OCI-LY7 (cell line): Measurements from ENCODE around the gene KRT72. TPM values are rescaled to one million over a fixed set of nuclear protein-coding genes. Genes with fewer than 3 reads are reported as not detected.

Source experiments
- BruUV-seq: library from RNA; stranded (reverse); fragments of 400-500 nt; replicated peaks from 2 replicates; lab custom pipeline; 2021; lab: Mats Ljungman, UMichigan
- CTCF ChIA-PET: fragments of 300-600 bp; sonication (Branson Sonifier 250); formaldehyde crosslinking; loops from one replicate; lab custom pipeline; 2022; ENCODE audit warnings: antibody characterized with exemption; ENCODE audit not compliant: unreplicated experiment; lab: Charles Lee
- POLR2A ChIA-PET: fragments of 300-600 bp; sonication (Branson Sonifier 250); formaldehyde crosslinking; loops from one replicate; lab custom pipeline; 2022; ENCODE audit warnings: antibody characterized with exemption; lab: Charles Lee
- DNase-seq: peaks from one replicate; pipeline ENCODE4 v3.0.0-alpha.2; 2015; ENCODE audit warnings: low spot score
- H2AFZ ChIP-seq: fragments of 200-600 bp; sonication (generic), shearing (Covaris generic); 2 replicates; pipeline ENCODE4 v1.6.1; 2014; ENCODE audit warnings: mild to moderate bottlenecking, antibody characterized with exemption, low read length, moderate library complexity
- H3K27ac ChIP-seq: fragments of 200-600 bp; sonication (generic); 2 replicates; pipeline ENCODE4 v1.5.1; 2014; ENCODE audit warnings: mixed run types, low read depth, mild to moderate bottlenecking, moderate library complexity, low read length, inconsistent platforms; ENCODE audit not compliant: poor library complexity, severe bottlenecking
- H3K36me3 ChIP-seq: fragments of 200-600 bp; sonication (generic); 2 replicates; pipeline ENCODE4 v1.6.1; 2014; ENCODE audit warnings: mild to moderate bottlenecking, antibody characterized with exemption, low read length, moderate library complexity, mixed read lengths; ENCODE audit not compliant: insufficient read depth
- H3K4me1 ChIP-seq: fragments of 200-600 bp; sonication (generic); 2 replicates; pipeline ENCODE4 v1.5.1; 2014; ENCODE audit warnings: mild to moderate bottlenecking, low read length; ENCODE audit not compliant: insufficient read depth, poor library complexity, severe bottlenecking
- H3K4me2 ChIP-seq: fragments of 200-600 bp; sonication (generic); 2 replicates; pipeline ENCODE4 v1.6.1; 2014; ENCODE audit warnings: mild to moderate bottlenecking, low read length
- H3K4me3 ChIP-seq: fragments of 200-600 bp; sonication (generic); 2 replicates; pipeline ENCODE4 v1.5.1; 2014; ENCODE audit warnings: mild to moderate bottlenecking, low read depth, low read length; ENCODE audit not compliant: poor library complexity, severe bottlenecking
- H3K79me2 ChIP-seq: fragments of 200-600 bp; sonication (generic); 2 replicates; pipeline ENCODE4 v1.6.1; 2016; ENCODE audit warnings: low read depth, mild to moderate bottlenecking, low read length, moderate library complexity, mixed read lengths; ENCODE audit not compliant: insufficient read depth
- H3K9me2 ChIP-seq: fragments of 200-600 bp; sonication (generic); 2 replicates; pipeline ENCODE4 v1.6.1; 2016; ENCODE audit warnings: mild to moderate bottlenecking, low read length, mixed read lengths; ENCODE audit not compliant: insufficient read depth
- H3K9me3 ChIP-seq: fragments of 200-600 bp; sonication (generic); 2 replicates; pipeline ENCODE4 v1.6.1; 2014; ENCODE audit warnings: mild to moderate bottlenecking, mixed run types, low read length, mixed read lengths
- H4K20me1 ChIP-seq: fragments of 200-600 bp; sonication (generic); 2 replicates; pipeline ENCODE4 v1.6.1; 2014; ENCODE audit warnings: mild to moderate bottlenecking, antibody characterized with exemption, low read length, moderate library complexity, mixed read lengths; ENCODE audit not compliant: insufficient read depth
- EZH2phosphoT487 ChIP-seq: fragments of 200-600 bp; sonication (generic); IDR thresholded peaks from 2 replicates; pipeline ENCODE4 v1.6.1; 2018; ENCODE audit warnings: low read depth, borderline replicate concordance, mild to moderate bottlenecking, mixed run types, antibody characterized with exemption, low read length, moderate library complexity, mixed read lengths
- intact Hi-C: fragments of 100-400 bp; cut with micrococcal nuclease; formaldehyde crosslinking; loops from one replicate; pipeline ENCODE4 v1.10.0; 2022; ENCODE audit not compliant: unreplicated experiment
- total RNA-seq, 2 experiments: library from RNA; depleted of rRNA in 1 of 2; stranded (reverse); fragments of >200 nt in 1 of 2; shearing (Covaris generic) in 1 of 2; gene quantifications; 2 replicates each; pipeline ENCODE4 v1.2.3, GENCODE V29; 2014 to 2022
- TF ChIP-seq, protein P1 (sequence below): fragments of 200-600 bp; sonication (generic); conservative IDR thresholded peaks from 2 replicates; pipeline ENCODE4 v1.5.1; 2014; ENCODE audit warnings: mild to moderate bottlenecking, antibody characterized with exemption, low read length, moderate library complexity, mixed read lengths

Gene KRT72
- total RNA-seq, 2 experiments from 2014 or later, result not detected

DNA sequence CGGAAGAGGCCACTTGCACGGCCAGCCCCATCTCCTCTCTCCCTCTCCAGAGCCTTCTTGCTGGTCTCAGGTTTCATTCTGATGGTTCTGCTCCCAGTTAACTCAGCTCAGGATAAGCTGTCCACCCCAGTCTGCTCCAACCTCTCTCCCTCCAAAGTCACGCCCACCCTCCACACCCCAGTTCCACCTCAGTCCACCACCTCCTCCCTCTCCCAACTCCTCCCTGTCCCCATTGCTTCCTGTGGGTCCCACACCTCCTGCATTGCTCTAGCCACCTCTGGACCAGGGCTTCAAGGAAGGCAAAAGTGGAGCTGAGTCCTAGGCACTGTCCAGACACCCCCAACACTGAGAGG is 61.5 kb downstream of the KRT72 start:
- Histone ChIP-seq H3K27ac (no peak overlapping the region), H4K20me1 (no peaks in the 10 kb centered on the region), H3K4me2 (no peak overlapping the region), H3K36me3 (no peaks in the 10 kb centered on the region), H3K9me3 (no peaks in the 10 kb centered on the region), H3K4me3 (no peak overlapping the region), H3K9me2 (no peaks in the 10 kb centered on the region), H3K4me1 (no peaks in the 10 kb centered on the region), H2AFZ (no peak overlapping the region), H3K79me2 (no peaks in the 10 kb centered on the region)
- no peak for DNase-seq
- ChIA-PET POLR2A (no interaction called here), CTCF (no interaction called here)
- TF ChIP-seq EZH2phosphoT487, result no peak
- TF ChIP-seq, protein P1, sequence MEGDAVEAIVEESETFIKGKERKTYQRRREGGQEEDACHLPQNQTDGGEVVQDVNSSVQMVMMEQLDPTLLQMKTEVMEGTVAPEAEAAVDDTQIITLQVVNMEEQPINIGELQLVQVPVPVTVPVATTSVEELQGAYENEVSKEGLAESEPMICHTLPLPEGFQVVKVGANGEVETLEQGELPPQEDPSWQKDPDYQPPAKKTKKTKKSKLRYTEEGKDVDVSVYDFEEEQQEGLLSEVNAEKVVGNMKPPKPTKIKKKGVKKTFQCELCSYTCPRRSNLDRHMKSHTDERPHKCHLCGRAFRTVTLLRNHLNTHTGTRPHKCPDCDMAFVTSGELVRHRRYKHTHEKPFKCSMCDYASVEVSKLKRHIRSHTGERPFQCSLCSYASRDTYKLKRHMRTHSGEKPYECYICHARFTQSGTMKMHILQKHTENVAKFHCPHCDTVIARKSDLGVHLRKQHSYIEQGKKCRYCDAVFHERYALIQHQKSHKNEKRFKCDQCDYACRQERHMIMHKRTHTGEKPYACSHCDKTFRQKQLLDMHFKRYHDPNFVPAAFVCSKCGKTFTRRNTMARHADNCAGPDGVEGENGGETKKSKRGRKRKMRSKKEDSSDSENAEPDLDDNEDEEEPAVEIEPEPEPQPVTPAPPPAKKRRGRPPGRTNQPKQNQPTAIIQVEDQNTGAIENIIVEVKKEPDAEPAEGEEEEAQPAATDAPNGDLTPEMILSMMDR, result no peak
- no TSS peak for BruUV-seq
- intact Hi-C loops, result no loop called here

DNA sequence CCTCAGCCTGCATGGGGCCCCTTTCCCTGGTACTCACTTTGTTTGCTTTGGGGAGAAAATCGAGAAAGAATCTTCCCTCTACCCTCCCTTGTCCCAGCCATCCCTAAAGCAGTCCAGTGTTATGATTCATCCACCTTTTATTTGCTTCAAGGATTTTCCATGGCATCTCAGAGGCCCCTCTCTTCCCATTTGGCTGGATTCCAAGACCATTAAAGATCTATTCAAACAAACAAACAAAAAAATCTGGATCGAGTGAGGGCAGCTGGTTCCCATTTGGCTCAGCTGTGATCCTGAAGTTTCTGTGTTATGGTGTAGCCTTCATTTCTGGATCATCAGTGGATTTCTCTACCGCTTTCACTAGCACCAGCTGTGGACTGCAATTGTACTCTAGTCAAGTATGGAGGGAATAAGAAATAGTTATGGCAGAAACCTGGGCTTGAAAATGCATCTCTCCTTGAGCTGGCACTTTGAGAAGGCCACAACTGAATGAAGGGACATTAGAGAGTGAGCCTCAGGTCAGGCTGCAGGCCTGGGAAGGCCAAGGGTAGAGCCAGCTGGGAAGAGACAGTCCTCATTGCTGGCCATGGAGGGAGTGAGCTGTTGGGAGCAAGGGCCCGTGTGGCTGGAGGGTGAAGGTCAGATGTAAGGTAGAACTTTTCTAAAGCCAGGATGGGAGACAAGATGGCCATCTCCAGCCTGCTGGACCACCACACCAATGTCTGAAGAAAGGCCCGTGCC is 62.0 kb downstream of the KRT72 start:
- Histone ChIP-seq H3K4me2 (no peak overlapping the region), H3K36me3 (no peaks in the 10 kb centered on the region), H3K9me3 (no peaks in the 10 kb centered on the region), H3K4me3 (no peak overlapping the region), H3K4me1 (no peaks in the 10 kb centered on the region), H3K27ac (no peak overlapping the region), H3K79me2 (no peaks in the 10 kb centered on the region), H2AFZ (no peak overlapping the region), H4K20me1 (no peaks in the 10 kb centered on the region), H3K9me2 (no peaks in the 10 kb centered on the region)
- BruUV-seq, result no TSS peak
- CTCF ChIA-PET, result no interaction called here
- intact Hi-C loops, result no loop called here
- POLR2A ChIA-PET, result no interaction called here
- no peak for DNase-seq
- no peak for TF ChIP-seq EZH2phosphoT487
- TF ChIP-seq, protein P1, result no peak

DNA sequence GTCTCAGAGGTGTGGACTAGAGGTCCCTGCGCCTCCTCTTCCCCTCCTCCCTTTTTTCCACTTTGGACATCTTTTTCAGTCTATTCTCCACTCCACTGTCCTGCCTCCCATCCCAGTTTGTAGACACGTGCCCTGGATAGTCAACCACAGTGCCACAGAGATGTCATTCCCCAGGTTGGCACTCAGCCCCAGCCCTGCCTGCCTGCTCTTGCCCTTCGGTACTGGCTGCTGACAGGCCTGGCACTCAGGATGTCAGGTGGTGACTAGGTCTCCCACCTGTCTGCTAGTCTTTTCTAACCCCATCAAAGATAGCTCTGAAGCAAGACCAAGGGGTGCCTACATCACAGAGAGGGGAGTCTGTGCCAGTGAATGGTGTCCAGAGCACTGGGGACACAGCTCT is 64.2 kb downstream of the KRT72 start:
- Histone ChIP-seq H3K9me3 (no peaks in the 10 kb centered on the region), H3K36me3 (no peaks in the 10 kb centered on the region), H3K4me3 (no peak overlapping the region), H3K79me2 (no peaks in the 10 kb centered on the region), H3K27ac (no peak overlapping the region), H2AFZ (no peak overlapping the region), H3K4me1 (no peaks in the 10 kb centered on the region), H3K4me2 (no peak overlapping the region), H4K20me1 (no peaks in the 10 kb centered on the region), H3K9me2 (no peaks in the 10 kb centered on the region)
- intact Hi-C loops, result no loop called here
- no TSS peak for BruUV-seq
- POLR2A ChIA-PET, result interaction anchor here (0.5 kb wide), 1 partner anchor 259 kb away, joined by 4 read pairs; no protein-coding TSS in a partner anchor
- no peak for TF ChIP-seq EZH2phosphoT487
- TF ChIP-seq, protein P1, result no peak
- CTCF ChIA-PET, result no interaction called here
- DNase-seq, result no peak
